ENCODE data around the gene RPTOR.

Gene RPTOR

DNA sequence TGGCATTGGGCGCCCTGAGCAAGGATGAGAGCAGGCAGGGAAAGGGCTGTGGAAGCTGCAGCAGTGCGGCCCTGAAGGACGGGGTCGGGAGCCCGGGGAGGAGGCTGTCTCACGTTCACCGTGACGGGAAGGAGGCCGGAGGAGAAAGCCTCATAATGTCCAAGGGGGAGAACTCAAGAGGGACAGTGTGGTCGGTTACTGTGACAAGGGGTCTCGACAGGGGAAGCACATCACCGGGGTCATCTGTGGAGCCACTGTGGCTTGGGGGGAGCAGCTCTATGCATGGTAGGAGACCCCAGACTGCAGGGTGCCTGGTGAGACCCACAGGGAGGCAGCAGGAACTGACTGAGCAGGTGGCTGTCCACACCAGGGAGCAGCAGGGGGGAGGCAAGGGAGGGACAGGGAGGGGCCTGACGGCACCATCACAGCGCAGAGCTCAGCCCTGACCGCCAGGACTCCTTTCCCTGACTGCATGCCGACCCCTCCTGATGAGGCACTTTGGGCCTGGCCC lies 292.4 kb downstream of the RPTOR start:
- DNase-seq: no peak

DNA sequence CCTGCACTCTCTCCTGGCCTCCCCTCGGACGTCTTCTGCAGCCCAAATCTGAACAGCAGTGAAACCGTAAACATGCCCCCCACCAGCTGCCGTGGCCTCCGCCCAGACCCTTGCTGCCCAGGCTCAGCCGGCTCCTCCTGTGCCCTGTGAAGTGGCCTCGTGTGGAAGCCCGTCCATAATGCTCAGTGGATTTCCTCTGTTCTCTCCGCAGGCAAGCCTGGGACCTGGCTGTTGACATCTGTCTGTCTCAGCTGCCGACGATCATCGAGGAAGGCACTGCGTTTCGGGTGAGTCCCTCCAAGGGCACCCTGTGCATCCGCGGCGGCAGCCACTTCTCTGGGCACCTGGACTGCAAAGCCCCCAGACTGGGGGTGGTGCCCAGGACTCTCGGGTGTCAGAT lies 293.1 kb downstream of the RPTOR start:
- DNase-seq: no peak

DNA sequence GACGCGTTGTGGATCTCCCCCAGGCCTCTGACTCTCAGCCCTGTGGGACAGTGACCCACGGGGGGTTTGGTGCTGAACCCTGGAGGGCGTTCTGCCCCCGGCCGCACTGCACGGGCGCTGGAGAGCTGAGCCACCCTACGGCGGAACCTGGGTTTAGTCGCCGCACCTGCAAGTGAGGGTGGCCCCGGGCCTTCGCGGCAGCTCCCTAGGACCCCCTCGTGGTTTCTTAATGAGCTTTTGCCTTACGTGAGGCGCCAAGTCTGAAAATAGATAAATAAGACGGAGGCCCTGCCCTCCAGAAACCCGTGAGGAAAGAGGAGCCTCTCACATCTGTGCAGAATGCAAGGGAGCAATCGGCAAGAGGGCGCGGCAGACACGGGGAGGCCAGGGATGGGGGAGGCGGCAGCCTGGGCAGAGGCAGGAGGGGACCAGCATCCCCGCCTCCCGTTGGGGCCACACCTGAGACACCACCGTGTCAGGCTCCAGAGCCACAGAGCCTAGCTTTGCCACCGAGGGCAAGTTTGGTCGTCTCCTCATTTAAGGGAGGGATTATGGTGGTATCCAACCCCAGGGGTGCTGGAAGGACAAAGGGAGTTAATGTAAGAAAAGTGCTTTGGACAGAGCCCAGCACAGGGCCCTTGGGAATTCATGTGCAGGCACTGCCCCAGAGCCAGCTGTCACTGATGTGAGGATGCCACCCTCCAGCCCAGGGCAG lies 293.8 kb downstream of the RPTOR start:
- DNase-seq: no peak

DNA sequence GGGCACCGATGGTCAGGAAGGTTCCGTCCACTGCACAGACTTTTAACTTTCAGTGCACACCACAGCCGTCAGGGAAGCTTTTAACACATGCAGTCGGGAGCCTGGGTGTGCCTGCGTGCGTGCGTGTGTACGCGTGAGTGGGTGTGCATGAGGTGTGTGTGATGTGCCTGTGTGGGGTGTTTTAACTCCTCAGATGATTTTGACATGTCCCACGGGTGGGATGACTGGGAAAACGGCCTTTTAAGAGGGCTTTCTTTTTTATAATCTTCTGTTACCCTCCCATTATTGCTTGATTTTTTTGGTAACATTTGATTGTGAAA lies 294.3 kb downstream of the RPTOR start:
- no peak for DNase-seq

DNA sequence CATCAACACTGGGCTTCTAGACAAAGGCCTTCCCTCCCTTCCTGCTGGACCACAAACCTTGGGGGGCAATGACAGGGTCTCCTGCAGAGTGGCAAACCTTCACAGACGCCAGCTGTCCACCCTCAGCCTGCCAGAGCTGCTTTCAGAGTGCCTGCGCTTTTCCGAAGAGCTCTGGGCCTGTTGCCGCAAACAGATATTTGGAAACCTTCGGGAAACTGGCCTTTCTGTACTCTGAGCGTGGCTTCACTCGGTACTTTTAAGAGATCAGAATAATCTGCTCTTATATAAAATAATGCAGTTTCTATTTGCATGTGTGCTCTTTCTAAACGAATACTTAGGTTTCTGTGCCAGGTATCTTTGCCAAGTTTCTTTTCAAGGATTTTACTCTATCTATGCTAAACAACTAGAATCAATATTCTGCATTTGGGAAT lies 294.9 kb downstream of the RPTOR start:
- DNase-seq: no peak

DNA sequence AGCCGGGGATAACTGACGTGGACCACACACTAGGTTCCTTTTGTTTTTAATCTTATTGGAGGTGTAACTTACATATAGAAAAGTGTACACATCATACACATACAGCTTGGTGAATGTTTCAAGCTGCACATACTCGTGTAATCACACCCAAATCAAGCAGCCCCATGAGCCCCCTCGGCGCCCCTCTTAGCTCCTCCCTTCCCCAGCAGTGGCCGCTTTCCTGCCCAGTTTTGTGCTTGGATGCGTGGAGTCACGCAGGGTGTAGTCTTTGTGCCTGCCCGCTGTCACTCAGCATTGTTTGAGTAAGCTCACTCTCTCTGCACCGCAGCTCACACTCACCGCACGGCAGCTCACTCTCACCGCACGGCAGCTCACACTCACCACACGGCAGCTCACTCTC lies 295.3 kb downstream of the RPTOR start:
- no peak for DNase-seq

DNA sequence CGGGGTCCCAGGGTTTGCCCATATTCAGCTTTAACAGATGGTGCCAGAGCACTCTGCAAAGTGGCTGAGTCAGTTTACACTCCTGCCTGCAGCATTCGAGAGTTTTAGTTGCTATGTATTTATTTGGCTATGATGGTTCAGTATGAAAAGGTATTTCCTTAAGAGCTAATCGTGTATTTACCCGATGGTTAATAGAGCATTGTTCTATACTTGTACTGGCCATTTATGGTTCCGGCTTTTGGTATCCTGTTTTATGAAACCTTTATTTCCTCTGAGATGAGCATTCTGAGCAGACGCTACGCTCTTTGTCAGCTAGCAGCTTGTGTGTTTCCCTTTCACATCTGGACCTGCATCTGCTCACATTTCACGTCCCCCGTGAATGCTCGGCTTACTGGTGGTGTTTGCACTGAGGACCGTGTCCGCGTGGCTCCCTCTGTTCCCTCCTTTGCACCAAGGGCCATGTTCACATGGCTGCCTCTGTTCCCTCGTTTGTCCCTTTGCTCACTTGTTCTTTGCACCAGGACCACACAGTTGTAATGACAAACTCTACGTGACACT lies 297.9 kb downstream of the RPTOR start:
- DNase-seq: no peak

DNA sequence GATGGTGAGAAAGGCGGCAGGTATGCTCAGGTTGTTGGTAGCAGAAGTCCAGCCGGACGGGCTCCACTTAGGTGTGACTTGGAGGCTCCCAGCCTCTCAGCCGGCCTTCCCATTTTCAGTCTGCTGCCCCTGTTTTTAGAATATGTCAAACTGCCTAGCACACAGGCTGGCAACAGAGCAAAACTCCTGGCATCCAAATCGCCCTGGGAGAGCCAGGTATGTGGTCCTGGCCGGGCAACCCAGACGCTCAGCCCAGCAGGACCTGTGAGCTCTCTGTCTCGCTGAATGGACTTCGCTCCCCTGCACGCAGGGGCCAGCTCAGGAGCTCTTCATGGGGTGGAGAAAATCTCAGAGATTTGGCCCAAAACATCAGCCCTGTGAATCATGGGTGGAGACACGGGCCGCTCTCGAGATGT lies 299.1 kb downstream of the RPTOR start:
- DNase-seq: no peak

DNA sequence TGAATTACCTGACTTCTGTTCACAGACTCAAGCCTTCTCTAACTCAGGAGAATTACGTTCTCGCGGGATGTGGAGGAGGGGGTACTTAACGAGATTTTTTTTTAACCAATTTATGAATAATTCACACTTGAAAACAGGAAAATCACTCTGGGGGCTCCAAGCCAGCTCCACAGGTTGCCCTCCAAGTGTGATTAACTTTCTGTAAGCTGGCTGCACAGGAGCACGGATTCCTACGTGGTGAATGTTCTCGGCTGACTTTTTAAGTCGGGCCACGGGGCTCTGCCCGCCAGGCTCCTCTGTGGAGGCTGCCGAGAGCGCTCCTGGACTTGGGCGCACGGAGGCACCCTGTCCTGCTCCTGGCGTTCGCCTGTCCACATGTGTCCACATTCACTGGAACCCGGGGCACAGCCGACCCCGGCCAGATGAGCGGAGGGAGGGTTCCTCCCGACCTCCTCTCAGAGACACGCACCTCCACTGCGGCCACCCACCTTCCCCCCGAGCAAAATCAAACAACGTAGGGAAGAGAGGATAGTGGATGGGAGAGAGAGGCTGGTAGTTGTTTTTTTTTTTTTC lies 299.9 kb downstream of the RPTOR start:
- DNase-seq: no peak

DNA sequence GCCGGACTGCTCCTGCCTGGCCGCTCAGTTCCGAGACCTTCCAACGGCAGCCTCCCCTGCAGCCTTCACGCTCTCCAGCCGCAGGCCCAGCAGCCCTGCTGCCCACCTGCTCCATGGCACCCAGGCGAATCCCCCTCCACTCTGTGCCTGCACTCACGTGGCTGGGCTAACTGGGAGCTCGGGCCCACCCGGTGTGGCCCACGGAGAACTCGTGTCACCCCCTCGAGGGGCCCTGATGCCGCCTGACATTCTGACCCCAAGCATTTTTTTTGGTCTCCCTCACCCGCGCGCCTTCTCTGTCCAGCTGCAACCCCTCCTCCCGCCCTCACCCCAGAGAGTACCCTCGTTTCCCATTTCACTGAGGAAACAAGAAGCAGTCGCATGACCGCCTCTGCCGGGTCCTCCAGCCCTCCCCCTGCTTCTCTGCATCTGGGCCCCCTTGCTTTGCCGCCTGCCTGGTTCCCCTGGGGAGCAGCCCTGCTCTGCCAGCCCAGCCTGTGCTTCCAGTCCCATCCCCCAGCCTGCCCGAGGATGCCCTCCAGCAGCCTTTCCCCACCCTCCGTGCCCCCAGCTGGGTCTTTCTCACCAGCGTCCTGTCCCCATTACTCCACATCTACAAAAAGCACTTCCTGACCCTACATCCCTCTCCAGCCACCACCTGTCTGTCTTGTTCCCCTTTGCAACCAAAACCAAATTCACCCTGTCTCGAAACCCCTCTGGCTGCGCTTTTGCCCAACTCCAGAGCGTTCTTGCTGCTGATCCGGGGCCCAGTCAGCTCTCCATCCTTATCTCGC lies 300.6 kb downstream of the RPTOR start:
- no peak for DNase-seq

DNA sequence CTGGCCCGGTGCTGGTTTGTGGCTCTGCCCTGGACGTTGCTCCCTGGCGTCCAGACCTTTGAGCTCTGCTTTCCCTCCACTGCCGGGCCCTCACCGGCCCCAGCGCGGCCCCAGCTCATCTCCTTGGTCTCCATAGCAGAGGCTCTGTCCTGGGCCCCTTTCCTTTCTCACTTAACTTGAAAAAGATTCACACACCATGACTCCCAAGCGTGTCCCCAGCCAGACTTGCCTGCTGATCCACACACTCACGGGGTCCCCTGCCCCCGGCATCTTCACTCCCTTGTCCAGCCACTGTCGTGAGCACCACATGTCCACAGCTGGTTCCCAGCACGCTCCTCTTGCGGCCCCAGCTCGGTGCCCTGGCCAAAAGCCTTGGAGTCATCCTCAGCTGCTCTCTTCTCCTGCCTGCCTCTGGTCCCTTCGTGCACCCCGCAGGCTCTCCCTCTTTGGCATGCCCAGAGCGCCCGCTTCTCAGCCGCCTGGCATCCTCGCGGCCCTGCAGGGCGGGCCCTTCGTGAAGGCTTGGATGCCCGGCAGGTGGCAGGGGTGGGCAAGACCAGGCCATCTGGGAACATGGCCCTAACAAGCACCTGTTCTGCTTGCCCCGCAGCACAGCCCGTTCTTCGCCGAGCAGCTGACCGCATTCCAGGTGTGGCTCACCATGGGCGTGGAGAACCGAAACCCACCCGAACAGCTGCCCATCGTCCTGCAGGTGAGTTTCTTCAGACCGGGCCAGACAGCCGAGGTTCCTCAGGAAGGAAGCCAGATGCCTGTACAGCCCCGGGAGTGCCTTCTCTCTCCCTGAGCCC lies 301.4 kb downstream of the RPTOR start:
- no peak for DNase-seq

DNA sequence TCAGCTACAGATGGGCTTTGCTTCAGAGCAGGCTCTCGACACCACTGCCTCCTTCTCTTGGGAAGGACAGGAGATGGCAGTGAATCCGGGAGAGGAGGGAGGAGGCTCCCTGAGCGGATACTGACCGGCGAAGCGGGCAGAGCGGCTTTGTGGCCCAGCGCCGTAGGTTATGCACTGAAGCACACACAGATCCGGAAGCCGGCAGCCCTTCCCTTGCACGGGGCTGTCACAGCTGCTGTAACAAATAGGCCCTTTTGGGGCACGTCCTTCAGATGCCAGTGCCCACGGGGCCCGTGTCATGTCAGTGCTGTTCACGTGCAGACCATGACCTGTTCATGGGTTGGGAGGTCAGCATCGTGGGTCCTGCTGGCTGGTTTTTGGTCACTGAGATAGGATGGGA lies 302.3 kb downstream of the RPTOR start:
- DNase-seq: no peak

DNA sequence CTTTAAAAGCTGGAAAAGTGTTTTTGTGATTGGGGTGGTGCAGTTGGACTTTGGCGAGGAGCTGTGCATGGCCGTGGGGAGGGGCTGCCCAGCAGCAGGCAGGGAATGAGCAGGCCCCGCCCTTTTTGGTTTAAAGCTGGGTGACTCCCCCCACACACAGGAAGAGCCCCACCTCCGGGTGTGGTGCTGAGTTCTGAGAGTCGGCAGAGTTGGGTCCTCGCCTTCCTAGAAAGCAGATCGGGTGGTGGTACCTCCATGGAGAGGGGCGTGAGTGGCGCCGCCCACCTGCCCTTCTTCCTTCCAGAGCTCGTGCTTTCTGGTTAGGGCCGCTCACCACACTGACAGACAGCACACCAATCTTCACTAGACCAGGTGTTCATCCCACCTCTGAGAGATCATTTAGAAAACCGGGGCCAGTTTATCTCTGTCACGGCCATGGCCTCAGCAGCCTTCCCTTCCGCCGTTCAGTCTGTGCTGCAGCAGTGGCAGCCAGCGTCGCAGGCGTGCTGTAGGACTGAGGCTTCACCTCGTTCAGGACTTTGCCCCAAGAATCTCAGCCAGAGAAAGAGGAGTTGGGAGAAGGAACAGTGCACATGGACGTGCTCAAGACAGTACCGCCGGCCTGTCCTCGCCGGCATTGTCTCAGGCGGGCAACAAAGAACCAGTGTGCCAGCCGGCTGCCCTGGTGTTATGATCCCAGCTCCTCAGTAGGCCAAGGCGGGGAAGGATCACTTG lies 303.0 kb downstream of the RPTOR start:
- DNase-seq: no peak

DNA sequence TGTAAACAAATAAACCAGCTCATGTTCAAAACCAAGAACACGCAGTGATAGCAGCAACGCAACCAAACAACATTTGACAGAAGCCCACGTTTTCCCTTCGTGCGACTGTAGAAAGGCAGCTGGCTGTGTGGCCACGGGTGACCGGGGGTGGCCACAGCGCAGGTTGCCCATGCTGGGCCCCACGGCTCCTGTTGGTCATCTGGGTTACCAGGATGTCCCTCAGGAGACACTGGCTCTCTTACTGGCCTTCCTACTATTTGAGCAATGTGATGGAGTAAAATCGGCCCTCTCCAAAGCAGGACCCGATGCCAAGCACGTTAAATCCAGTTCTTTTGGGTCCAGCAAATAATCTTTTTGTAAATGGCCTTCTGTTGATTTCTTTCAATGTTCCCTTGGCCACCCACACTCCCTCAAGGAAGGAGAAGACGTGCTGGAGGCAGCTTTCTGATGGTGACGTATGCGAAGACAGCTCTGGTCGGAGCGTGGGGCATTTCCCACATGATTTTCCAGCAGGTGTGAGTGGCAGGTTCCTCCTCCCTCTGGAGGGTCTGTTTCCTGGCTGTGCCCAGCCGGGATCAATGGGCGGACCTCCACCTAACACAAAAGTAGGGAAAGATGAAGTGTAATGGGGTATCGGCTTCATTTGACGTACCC lies 303.9 kb downstream of the RPTOR start:
- DNase-seq: no peak

DNA sequence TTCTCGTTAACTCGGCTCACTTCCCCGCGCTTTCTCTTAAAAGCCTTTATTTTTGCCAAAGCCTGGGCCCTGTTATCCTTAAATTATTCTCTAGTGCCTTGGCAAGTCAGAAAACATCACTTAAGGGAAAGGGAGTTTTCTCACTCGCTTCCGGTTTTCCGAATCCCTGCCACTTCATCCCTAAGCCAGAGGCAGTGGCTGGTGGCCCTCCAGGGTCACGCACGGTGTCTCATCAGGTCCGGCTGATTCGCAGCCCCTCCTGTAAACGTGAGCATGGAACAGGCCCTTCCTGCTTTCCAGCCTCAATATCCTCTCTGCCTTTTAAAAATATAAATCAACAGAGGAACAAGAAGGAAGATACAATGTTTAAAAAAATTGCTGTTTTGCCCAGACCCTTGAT lies 304.5 kb downstream of the RPTOR start:
- DNase-seq: no peak

DNA sequence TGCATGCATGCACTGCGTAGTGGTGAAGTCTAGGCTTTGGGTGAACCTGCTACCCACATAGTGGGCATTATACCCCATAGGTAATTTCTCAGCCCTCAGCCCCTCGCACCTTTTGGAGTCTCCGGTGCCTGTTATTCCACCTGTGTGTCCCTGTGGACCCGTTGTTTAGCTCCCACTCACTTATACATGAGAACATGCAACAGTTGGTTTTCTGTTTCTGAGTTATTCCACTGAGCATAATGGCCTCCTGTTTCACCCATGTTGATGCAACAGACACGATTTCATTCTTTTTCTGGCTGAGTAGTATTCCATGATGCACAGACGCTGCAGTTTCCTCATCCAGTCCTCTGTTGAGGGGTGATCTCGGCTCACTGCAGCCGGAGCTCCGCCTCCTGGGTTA lies 305.5 kb downstream of the RPTOR start:
- DNase-seq: no peak

DNA sequence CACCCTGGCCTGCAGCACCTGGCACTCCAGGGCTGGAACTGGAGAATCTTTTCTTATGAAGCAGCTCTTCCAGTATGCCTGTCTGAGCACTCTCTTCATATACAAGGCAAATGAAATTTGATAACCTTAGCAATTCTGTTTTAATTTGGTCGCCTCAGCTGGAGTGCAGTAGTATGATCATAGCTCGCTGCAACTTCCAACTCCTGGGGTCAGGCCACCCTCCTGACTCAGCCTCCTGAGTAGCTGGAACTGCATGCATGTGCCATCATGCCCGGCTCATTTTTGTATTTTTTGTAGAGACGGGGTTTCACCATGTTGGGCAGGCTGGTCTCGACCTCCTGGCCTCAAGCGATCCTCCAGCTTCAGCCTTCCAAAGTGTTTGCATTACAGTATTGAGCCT lies 306.2 kb downstream of the RPTOR start:
- DNase-seq: no peak

DNA sequence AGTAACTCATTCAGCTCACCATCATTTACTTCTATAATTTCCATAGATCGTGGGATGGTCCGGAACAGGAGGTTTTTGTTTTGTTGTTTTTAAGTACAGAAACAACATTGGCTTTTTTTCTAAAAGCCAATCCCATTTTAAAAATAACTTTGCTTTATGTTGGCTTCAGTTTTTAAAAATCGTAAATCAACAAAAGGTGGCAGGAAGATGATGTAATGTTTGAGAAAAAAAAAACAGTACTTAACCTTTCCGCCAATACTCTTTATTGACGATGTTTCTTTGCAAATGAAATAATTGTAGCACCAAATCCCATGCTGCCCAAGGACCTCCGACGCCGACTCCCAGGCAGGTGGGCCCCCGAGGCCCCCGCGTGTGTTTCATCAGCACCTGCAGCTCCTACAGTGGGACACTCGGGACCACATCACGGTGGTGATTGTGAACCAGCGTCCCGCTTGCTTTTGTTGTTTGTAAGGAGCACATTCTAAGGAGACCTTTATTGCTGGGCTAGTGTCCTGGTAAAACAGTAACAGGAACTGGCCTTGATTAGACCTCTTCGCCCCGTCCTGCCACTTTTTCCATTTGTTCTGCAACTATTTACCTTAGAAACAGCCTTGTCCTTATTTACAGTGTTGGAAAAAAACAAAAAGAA lies 306.8 kb downstream of the RPTOR start:
- no peak for DNase-seq

DNA sequence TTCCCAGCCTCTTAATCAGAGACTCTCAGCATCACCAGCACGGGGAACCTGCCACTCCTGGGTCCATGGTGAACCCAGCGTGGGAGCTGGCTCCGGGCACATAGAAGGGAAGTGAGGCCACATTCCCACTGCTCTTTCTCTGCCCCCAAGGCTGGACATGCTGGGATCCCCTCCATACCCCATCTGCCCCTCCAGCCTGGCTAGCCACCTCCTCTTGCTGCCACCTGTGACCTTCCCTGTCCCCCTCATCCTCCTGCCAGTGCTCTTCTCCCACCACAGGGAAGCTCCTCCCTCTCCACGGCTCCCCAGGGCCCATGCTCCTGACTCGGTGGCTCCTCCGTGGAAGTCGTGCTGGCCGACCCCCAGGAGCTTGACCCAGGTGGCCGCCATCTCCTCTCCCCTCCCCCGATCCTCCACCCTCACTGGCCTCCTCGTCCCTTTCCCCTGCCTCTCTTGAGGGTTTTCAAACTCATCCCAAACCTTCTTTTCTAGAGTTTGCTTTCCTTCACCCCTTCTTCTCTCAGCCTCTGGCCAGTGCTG lies 307.9 kb downstream of the RPTOR start:
- DNase-seq: no peak

DNA sequence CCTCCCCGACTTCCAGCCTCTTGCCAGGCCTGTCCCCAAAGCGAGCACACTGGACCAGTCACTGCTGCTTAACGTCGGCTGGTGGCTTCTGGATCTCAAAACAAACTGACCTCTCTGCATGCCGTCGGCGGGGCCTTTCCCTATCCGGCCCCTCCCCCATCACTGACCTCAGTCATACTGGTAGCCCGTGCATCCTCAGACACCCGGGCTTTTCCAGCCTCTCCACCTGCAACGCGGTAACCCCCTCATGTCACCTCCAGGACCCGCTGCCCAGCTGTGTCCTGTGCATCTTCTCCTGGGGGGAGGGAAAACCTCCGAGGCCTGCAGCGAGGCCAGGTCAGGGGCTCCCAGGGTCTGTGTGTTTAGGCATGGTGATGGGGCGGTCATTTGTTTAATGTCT lies 308.4 kb downstream of the RPTOR start:
- DNase-seq: no peak

DNA sequence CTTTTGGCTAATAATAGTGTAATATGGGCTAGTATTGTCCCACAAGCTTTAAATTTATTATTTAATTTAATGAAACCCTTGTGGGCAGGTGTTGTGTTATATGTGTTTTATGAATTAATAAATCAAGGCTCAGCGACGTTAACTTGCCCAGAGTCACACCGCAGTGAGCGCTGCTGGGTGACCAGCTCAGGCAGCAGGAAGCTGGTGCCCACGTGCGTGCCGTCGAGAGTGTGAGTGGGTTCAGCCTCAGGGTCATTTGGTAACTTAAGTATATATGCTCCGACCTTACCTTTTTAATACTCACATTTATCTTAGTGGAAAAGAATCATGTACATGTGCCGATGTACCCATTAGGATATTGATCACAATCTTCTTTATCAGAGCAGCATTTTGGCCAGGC lies 309.6 kb downstream of the RPTOR start:
- no peak for DNase-seq
